IMR-90 (cell line): ENCODE measurements around the gene ADAMTSL4. TPM values are rescaled to one million over a fixed set of nuclear protein-coding genes. Genes with fewer than 3 reads are reported as not detected.
A peak's percentile ranks its signal among the peaks of the same experiment; 100 is the strongest.

Experiments
- ATAC-seq: fragments of 200-7000 bp; cut with Tn5 transposase; 2 replicates; pipeline ENCODE4 v1.9.1; 2020; ENCODE audit warnings: low read depth, mild to moderate bottlenecking, moderate library complexity
- BruUV-seq: library from RNA; stranded (reverse); fragments of 400-500 nt; replicated peaks from 2 replicates; lab custom pipeline; 2021; lab: Mats Ljungman, UMichigan
- CTCF ChIA-PET: fragments of 300-600 bp; formaldehyde crosslinking; extraction: SDS; loops from one replicate; lab custom pipeline; 2021; ENCODE audit warnings: antibody characterized with exemption; lab: Yijun Ruan, JAX
- POLR2A ChIA-PET: fragments of 300-600 bp; sonication (Branson Sonifier 250); formaldehyde crosslinking; loops from one replicate; lab custom pipeline; 2022; ENCODE audit warnings: antibody characterized with exemption; ENCODE audit not compliant: unreplicated experiment; lab: Charles Lee
- DNase-seq: peaks from one replicate; pipeline ENCODE4 v3.0.0; 2013
- H2AFZ ChIP-seq: replicated peaks from 2 replicates; pipeline ENCODE3; 2013; ENCODE audit warnings: low read length, mild to moderate bottlenecking; ENCODE audit not compliant: poor library complexity
- H2AK5ac ChIP-seq: 2 replicates; pipeline ENCODE4 v1.6.1; 2013; ENCODE audit warnings: low read depth, low read length, inconsistent platforms
- H2AK9ac ChIP-seq: replicated peaks from 2 replicates; pipeline ENCODE3; 2013; ENCODE audit warnings: mild to moderate bottlenecking, low read depth, low read length, moderate library complexity; ENCODE audit not compliant: poor library complexity
- H2BK120ac ChIP-seq: 2 replicates; pipeline ENCODE4 v1.6.1; 2013; ENCODE audit warnings: low read depth, low read length, inconsistent platforms
- H2BK15ac ChIP-seq: 3 replicates; pipeline ENCODE4 v1.6.1; 2013; ENCODE audit warnings: low read depth, low read length, inconsistent platforms
- H2BK20ac ChIP-seq: 2 replicates; pipeline ENCODE4 v1.6.1; 2013; ENCODE audit warnings: low read depth, mild to moderate bottlenecking, inconsistent platforms, low read length, moderate library complexity
- H2BK5ac ChIP-seq: 2 replicates; pipeline ENCODE4 v1.6.1; 2013; ENCODE audit warnings: mild to moderate bottlenecking, low read depth, low read length, inconsistent platforms; ENCODE audit not compliant: poor library complexity, severe bottlenecking
- H3K14ac ChIP-seq: replicated peaks from 2 replicates; pipeline ENCODE4 v1.6.1; 2013; ENCODE audit warnings: low read depth, low read length, inconsistent platforms
- H3K18ac ChIP-seq: 2 replicates; pipeline ENCODE4 v1.6.1; 2013; ENCODE audit warnings: low read depth, low read length, control low read depth
- H3K23ac ChIP-seq: 2 replicates; pipeline ENCODE4 v1.6.1; 2013; ENCODE audit warnings: low read depth, low read length, inconsistent platforms
- H3K27ac ChIP-seq: 2 replicates; pipeline ENCODE4 v1.5.1; 2013; ENCODE audit warnings: mild to moderate bottlenecking, control low read depth, low read length; ENCODE audit not compliant: insufficient read depth
- H3K27me3 ChIP-seq: 2 replicates; pipeline ENCODE4 v1.6.1; 2013; ENCODE audit warnings: low read length; ENCODE audit not compliant: control insufficient read depth, insufficient read depth
- H3K36me3 ChIP-seq: 2 replicates; pipeline ENCODE4 v1.6.1; 2013; ENCODE audit warnings: low read length, mixed read lengths; ENCODE audit not compliant: control insufficient read depth, insufficient read depth
- H3K4ac ChIP-seq: 2 replicates; pipeline ENCODE4 v1.6.1; 2013; ENCODE audit warnings: low read depth, low read length, inconsistent platforms
- H3K4me1 ChIP-seq: 2 replicates; pipeline ENCODE4 v1.6.1; 2013; ENCODE audit warnings: low read length, mixed read lengths; ENCODE audit not compliant: control insufficient read depth, insufficient read depth
- H3K4me2 ChIP-seq: 2 replicates; pipeline ENCODE4 v1.6.1; 2013; ENCODE audit warnings: low read depth, mild to moderate bottlenecking, control low read depth, low read length, moderate library complexity
- H3K4me3 ChIP-seq: 2 replicates; pipeline ENCODE4 v1.5.1; 2013; ENCODE audit warnings: low read depth, mild to moderate bottlenecking, control low read depth, low read length, moderate library complexity; ENCODE audit not compliant: insufficient read depth
- H3K56ac ChIP-seq: 2 replicates; pipeline ENCODE4 v1.6.1; 2013; ENCODE audit warnings: low read length, inconsistent platforms; ENCODE audit not compliant: insufficient read depth; ENCODE audit errors: extremely low read depth
- H3K79me1 ChIP-seq, 2 experiments: 2 replicates each; pipeline ENCODE4 v1.6.1; 2013; ENCODE audit warnings: low read length in 2 of 2, inconsistent platforms in 1 of 2, low read depth in 1 of 2
- H3K9ac ChIP-seq: 2 replicates; pipeline ENCODE4 v1.6.1; 2013; ENCODE audit warnings: low read depth, low read length, control low read depth
- H3K9me1 ChIP-seq: 2 replicates; pipeline ENCODE4 v1.6.1; 2013; ENCODE audit warnings: low read length, inconsistent platforms; ENCODE audit not compliant: insufficient read depth
- H3K9me3 ChIP-seq: 2 replicates; pipeline ENCODE4 v1.6.1; 2013; ENCODE audit warnings: low read length; ENCODE audit not compliant: control insufficient read depth, insufficient read depth
- H4K20me1 ChIP-seq: 2 replicates; pipeline ENCODE4 v1.6.1; 2013; ENCODE audit warnings: low read length, inconsistent platforms; ENCODE audit not compliant: insufficient read depth
- H4K5ac ChIP-seq: 2 replicates; pipeline ENCODE4 v1.6.1; 2013; ENCODE audit warnings: mild to moderate bottlenecking, low read depth, low read length, control low read depth
- H4K8ac ChIP-seq, 2 experiments: 2 replicates each; pipeline ENCODE4 v1.6.1; 2013; ENCODE audit warnings: low read depth in 2 of 2, low read length in 2 of 2, control low read depth in 1 of 2, inconsistent platforms in 1 of 2
- H4K91ac ChIP-seq: 2 replicates; pipeline ENCODE4 v1.6.1; 2013; ENCODE audit warnings: low read depth, low read length, inconsistent platforms; ENCODE audit not compliant: insufficient read depth
- BHLHE40 ChIP-seq: fragments of 150-350 bp; IDR thresholded peaks from 2 replicates; pipeline ENCODE4 v1.6.1; 2016; ENCODE audit warnings: mild to moderate bottlenecking, low read depth, low read length
- CEBPB ChIP-seq: IDR thresholded peaks from 2 replicates; pipeline ENCODE4 v1.6.1; 2012; ENCODE audit warnings: low read depth, low read length, improper control_type of control experiment
- MAFK ChIP-seq: IDR thresholded peaks from 2 replicates; pipeline ENCODE4 v1.6.1; 2012; ENCODE audit warnings: low read depth, low read length, improper control_type of control experiment
- MAZ ChIP-seq: IDR thresholded peaks from 2 replicates; pipeline ENCODE4 v1.6.1; 2012; ENCODE audit warnings: low read depth, mild to moderate bottlenecking, low read length, improper control_type of control experiment, moderate library complexity, borderline replicate concordance
- MXI1 ChIP-seq: IDR thresholded peaks from 2 replicates; pipeline ENCODE4 v1.6.1; 2012; ENCODE audit warnings: low read depth, mild to moderate bottlenecking, low read length, moderate library complexity, borderline replicate concordance
- NFE2L2 ChIP-seq: fragments of 150-350 bp; IDR thresholded peaks from 2 replicates; pipeline ENCODE4 v1.6.1; 2016; ENCODE audit warnings: low read depth, mild to moderate bottlenecking, low read length
- POLR2A ChIP-seq: IDR thresholded peaks from 2 replicates; pipeline ENCODE4 v1.6.1; 2012; ENCODE audit warnings: mild to moderate bottlenecking, low read depth, low read length
- RAD21 ChIP-seq: IDR thresholded peaks from 2 replicates; pipeline ENCODE4 v1.6.1; 2012; ENCODE audit warnings: low read length, improper control_type of control experiment
- RCOR1 ChIP-seq: IDR thresholded peaks from 2 replicates; pipeline ENCODE4 v1.6.1; 2012; ENCODE audit warnings: mild to moderate bottlenecking, low read length, improper control_type of control experiment; ENCODE audit not compliant: insufficient replicate concordance
- RFX5 ChIP-seq: IDR thresholded peaks from 2 replicates; pipeline ENCODE4 v1.8.0; 2012; ENCODE audit warnings: low read depth, mild to moderate bottlenecking, low read length, moderate library complexity
- SMC3 ChIP-seq: fragments of 150-350 bp; IDR thresholded peaks from 2 replicates; pipeline ENCODE4 v1.6.1; 2016; ENCODE audit warnings: low read depth, mild to moderate bottlenecking, antibody characterized with exemption, low read length, moderate library complexity
- WGBS, 2 experiments: methylation state at CpG; one replicate each; pipeline versions ENCODE4 v1.1.5 to v1.1.7; 2013; ENCODE audit warnings: missing lambda C conversion rate in 2 of 2; ENCODE audit not compliant: insufficient read length in 1 of 2; ENCODE audit errors: extremely low coverage in 2 of 2; 5-methylcytosine and 5-hydroxymethylcytosine counted together
- dilution Hi-C: fragments of 300-500 bp; cut with HindIII; formaldehyde crosslinking; loops from one replicate; pipeline ENCODE4 v1.14.3; 2018; ENCODE audit warnings: low sequenced_read_pairs; ENCODE audit not compliant: unreplicated experiment
- in situ Hi-C: fragments of 300-500 bp; cut with MboI; formaldehyde crosslinking; loops from 3 replicates; pipeline ENCODE4 v1.14.3; 2019; ENCODE audit warnings: low sequenced_read_pairs, inconsistent platforms, mixed read lengths
- intact Hi-C: fragments of 100-400 bp; cut with micrococcal nuclease; formaldehyde crosslinking; loops from 2 replicates; pipeline ENCODE4 v1.10.0; 2022
- polyA plus RNA-seq, 3 experiments: library from polyadenylated mRNA; depleted of rRNA; stranded (reverse); fragments of >200 nt; gene quantifications; 2 replicates each; pipeline ENCODE4 v1.2.3, GENCODE V29; 2012; ENCODE audit warnings: low replicate concordance in 1 of 3
- total RNA-seq: library from RNA; depleted of rRNA; stranded (reverse); fragments of >200 nt; gene quantifications from 2 replicates; pipeline ENCODE4 v1.2.3, GENCODE V29; 2012
- TF ChIP-seq, protein P1 (sequence below): conservative IDR thresholded peaks from 2 replicates; pipeline ENCODE4 v1.5.1; 2012; ENCODE audit warnings: mild to moderate bottlenecking, low read depth, low read length, improper control_type of control experiment
- TF ChIP-seq, protein P2 (sequence below): fragments of 150-350 bp; IDR thresholded peaks from 2 replicates; pipeline ENCODE4 v1.6.1; 2016; ENCODE audit warnings: low read depth, mild to moderate bottlenecking, low read length, moderate library complexity, borderline replicate concordance
- TF ChIP-seq, protein P3 (sequence below): fragments of 150-350 bp; IDR thresholded peaks from 2 replicates; pipeline ENCODE4 v1.6.1; 2017; ENCODE audit warnings: mild to moderate bottlenecking, antibody characterized with exemption, low read length, low read depth

Gene ADAMTSL4
- total and polyA plus RNA-seq, 2 of the 4 experiments (the other 2 are of a cell fraction): 0.54 to 12.2 TPM

DNA sequence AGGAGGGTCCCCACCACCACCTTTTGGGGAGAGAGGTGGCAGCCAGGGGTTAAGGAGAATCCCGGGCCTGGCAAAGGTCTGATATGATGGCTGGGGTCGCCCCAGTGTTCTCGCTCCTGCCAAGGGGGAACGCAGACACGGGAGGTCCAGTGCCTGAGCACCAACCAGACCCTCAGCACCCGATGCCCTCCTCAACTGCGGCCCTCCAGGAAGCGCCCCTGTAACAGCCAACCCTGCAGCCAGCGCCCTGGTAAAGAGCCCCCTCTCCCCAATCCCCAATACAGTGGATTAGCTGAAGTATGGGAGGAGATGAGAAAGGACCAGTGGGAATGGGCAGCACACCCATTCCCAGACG, 10.4 kb downstream of the ADAMTSL4 start:
- Histone ChIP-seq H2AK5ac (no peak overlapping the region), H3K18ac (no peak overlapping the region), H3K4ac (no peak overlapping the region), H3K4me2 (no peak overlapping the region), H4K91ac (no peak overlapping the region), H2AFZ (peak overlapping the region; percentile 16), H3K23ac (no peak overlapping the region), H3K4me3 (no peak overlapping the region), H2BK5ac (no peak overlapping the region), H2BK15ac (no peak overlapping the region), H3K27ac (no peak overlapping the region), H3K79me1 (peaks cover 13 to 77% of the 10 kb centered on the region in 2 experiments), H3K4me1 (peaks cover 26% of the 10 kb centered on the region), H3K9me1 (peaks cover 24% of the 10 kb centered on the region), H2BK20ac (no peak overlapping the region), H3K9me3 (no peaks in the 10 kb centered on the region), H3K56ac (no peak overlapping the region), H4K8ac (no peak overlapping the region), H3K14ac (no peak overlapping the region), H3K27me3 (no peaks in the 10 kb centered on the region), H4K20me1 (peaks cover 21% of the 10 kb centered on the region), H4K5ac (no peak overlapping the region), H3K36me3 (peaks cover 5% of the 10 kb centered on the region), H2AK9ac (peak overlapping the region; percentile 11), H2BK120ac (no peak overlapping the region), H3K9ac (no peak overlapping the region)
- DNase-seq: no peak
- CTCF ChIA-PET: interaction anchor here (0.7 to 2.1 kb wide), 3 partner anchors 61 to 133 kb away, joined by 4 to 7 read pairs (median 5); partner anchors contain the start of gene ENSA
- ATAC-seq: no peak
- dilution Hi-C loops: no loop called here
- POLR2A ChIA-PET: no interaction called here
- in situ Hi-C loops: loop anchor here (10.0 kb wide), 2 partner anchors 245 to 295 kb away; partner anchors contain the start of genes APH1A and CTSK
- TF ChIP-seq NFE2L2 (no peak), MAZ (no peak), POLR2A (no peak; the same call in 1 of the 2 replicates), MAFK (no peak), BHLHE40 (no peak), SMC3 (no peak), CEBPB (no peak), RAD21 (no peak), RCOR1 (no peak), RFX5 (no peak), MXI1 (no peak)
- TF ChIP-seq, protein P1, sequence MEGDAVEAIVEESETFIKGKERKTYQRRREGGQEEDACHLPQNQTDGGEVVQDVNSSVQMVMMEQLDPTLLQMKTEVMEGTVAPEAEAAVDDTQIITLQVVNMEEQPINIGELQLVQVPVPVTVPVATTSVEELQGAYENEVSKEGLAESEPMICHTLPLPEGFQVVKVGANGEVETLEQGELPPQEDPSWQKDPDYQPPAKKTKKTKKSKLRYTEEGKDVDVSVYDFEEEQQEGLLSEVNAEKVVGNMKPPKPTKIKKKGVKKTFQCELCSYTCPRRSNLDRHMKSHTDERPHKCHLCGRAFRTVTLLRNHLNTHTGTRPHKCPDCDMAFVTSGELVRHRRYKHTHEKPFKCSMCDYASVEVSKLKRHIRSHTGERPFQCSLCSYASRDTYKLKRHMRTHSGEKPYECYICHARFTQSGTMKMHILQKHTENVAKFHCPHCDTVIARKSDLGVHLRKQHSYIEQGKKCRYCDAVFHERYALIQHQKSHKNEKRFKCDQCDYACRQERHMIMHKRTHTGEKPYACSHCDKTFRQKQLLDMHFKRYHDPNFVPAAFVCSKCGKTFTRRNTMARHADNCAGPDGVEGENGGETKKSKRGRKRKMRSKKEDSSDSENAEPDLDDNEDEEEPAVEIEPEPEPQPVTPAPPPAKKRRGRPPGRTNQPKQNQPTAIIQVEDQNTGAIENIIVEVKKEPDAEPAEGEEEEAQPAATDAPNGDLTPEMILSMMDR: no peak
- TF ChIP-seq, protein P2, sequence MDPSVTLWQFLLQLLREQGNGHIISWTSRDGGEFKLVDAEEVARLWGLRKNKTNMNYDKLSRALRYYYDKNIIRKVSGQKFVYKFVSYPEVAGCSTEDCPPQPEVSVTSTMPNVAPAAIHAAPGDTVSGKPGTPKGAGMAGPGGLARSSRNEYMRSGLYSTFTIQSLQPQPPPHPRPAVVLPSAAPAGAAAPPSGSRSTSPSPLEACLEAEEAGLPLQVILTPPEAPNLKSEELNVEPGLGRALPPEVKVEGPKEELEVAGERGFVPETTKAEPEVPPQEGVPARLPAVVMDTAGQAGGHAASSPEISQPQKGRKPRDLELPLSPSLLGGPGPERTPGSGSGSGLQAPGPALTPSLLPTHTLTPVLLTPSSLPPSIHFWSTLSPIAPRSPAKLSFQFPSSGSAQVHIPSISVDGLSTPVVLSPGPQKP: no peak
- TF ChIP-seq, protein P3, sequence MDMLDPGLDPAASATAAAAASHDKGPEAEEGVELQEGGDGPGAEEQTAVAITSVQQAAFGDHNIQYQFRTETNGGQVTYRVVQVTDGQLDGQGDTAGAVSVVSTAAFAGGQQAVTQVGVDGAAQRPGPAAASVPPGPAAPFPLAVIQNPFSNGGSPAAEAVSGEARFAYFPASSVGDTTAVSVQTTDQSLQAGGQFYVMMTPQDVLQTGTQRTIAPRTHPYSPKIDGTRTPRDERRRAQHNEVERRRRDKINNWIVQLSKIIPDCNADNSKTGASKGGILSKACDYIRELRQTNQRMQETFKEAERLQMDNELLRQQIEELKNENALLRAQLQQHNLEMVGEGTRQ: no peak
- 86% methylated on average over 2 of the region's 10 CpGs; no CpG with 5 or more reads in 1 of the 2 experiments for WGBS, 2 experiments
- BruUV-seq: no TSS peak
- intact Hi-C loops: loop anchor here (5.0 to 10.0 kb wide), 6 partner anchors 72 to 445 kb away; partner anchors contain the start of genes ARNT, CA14, GOLPH3L and MINDY1
